Skeletal muscle tissue (tissue), 4 donors: ENCODE results near the gene MIER3. TPM values are rescaled to one million over a fixed set of nuclear protein-coding genes. Genes with fewer than 3 reads are reported as not detected.

Experiments used
- H3K27ac ChIP-seq: one replicate; pipeline ENCODE4 v1.7.0; 2013; ENCODE audit warnings: mild to moderate bottlenecking, low read depth, low read length, inconsistent platforms
- H3K27me3 ChIP-seq, 3 donors: one replicate each; pipeline ENCODE4 v1.7.0; 2013; ENCODE audit warnings: low read length in 3 of 3; ENCODE audit not compliant: control insufficient read depth in 3 of 3, insufficient read depth in 3 of 3
- H3K36me3 ChIP-seq, 3 donors: one replicate each; pipeline ENCODE4 v1.7.0; 2013; ENCODE audit warnings: low read length in 3 of 3; ENCODE audit not compliant: control insufficient read depth in 3 of 3, insufficient read depth in 3 of 3
- H3K4me1 ChIP-seq, 3 donors: one replicate each; pipeline ENCODE4 v1.7.0; 2013; ENCODE audit warnings: low read length in 3 of 3, mild to moderate bottlenecking in 3 of 3; ENCODE audit not compliant: control insufficient read depth in 3 of 3, insufficient read depth in 3 of 3
- H3K4me3 ChIP-seq, 3 donors: one replicate each; pipeline ENCODE4 v1.7.0; 2013; ENCODE audit warnings: low read length in 3 of 3
- H3K9ac ChIP-seq, 3 donors: one replicate each; pipeline ENCODE4 v1.7.0; 2013; ENCODE audit warnings: low read length in 3 of 3, mild to moderate bottlenecking in 3 of 3, moderate library complexity in 2 of 3, low read depth in 1 of 3
- H3K9me3 ChIP-seq, 3 donors: one replicate each; pipeline ENCODE4 v1.7.0; 2013; ENCODE audit warnings: low read length in 3 of 3; ENCODE audit not compliant: control insufficient read depth in 3 of 3
- total RNA-seq: library from RNA; depleted of rRNA; stranded (reverse); fragments of >200 nt; gene quantifications from one replicate; pipeline ENCODE4 v1.2.3, GENCODE V29; 2014
- donor health status: Osteomylitis.

The MIER3 gene
- total RNA-seq, 1 donor from 2014 or later, result 18.8 TPM

- Histone ChIP-seq H3K27me3 (no peaks in the 10 kb centered on the region), H3K4me3 (no peak overlapping the region), H3K9me3 (no peaks in the 10 kb centered on the region), H3K9ac (no peak overlapping the region), H3K27ac (no peak overlapping the region), H3K36me3 (peaks cover 14 to 34% (median 33%) of the 10 kb centered on the region in 3 donors), H3K4me1 (no peaks in the 10 kb centered on the region)
Observed at GRCh38 chr5:56873056-56873455, 78.9 kb downstream of the MIER3 start.

GRCh38 chr5:56871777-56872176 lies 80.1 kb downstream of the MIER3 start:
- Histone ChIP-seq H3K9ac (no peak overlapping the region), H3K27me3 (no peaks in the 10 kb centered on the region), H3K9me3 (no peaks in the 10 kb centered on the region), H3K4me3 (no peak overlapping the region), H3K36me3 (peaks cover 14 to 30% (median 28%) of the 10 kb centered on the region in 3 donors), H3K27ac (no peak overlapping the region), H3K4me1 (no peaks in the 10 kb centered on the region)

Other genes with a start within 250 kb of the MIER3 start
- 29.7 TPM for gene MAP3K1, start 136.6 kb downstream of the MIER3 start, total RNA-seq
- 5.7 TPM for gene SETD9, start 42.5 kb downstream of the MIER3 start, total RNA-seq
- 71.0 TPM for gene GPBP1, start 221.9 kb upstream of the MIER3 start, total RNA-seq